Measurements from ENCODE around the gene NAT8L. TPM values are rescaled to one million over a fixed set of nuclear protein-coding genes. Genes with fewer than 3 reads are reported as not detected.

NAT8L gene
- total RNA-seq, 2 donors from 2014 or later, result not detected

GRCh38 chr4:2105559-2105958 is 46.4 kb downstream of the NAT8L start:
- DNase-seq, result no peak
- no peaks in the 10 kb centered on the region for H3K9me3 ChIP-seq (ENCODE audit: control insufficient read depth, low read length, poor library complexity, severe bottlenecking)
- no peak for ATAC-seq
- peaks cover 8% of the 10 kb centered on the region for H3K27me3 Mint-ChIP-seq
- no peak overlapping the region for H3K4me3 Mint-ChIP-seq
- no peaks in the 10 kb centered on the region for H3K4me1 Mint-ChIP-seq
- H3K36me3 Mint-ChIP-seq (ENCODE audit: low read depth), result no peaks in the 10 kb centered on the region
- H3K27ac Mint-ChIP-seq, result no peak overlapping the region

- Mint-ChIP-seq H3K36me3 (ENCODE audit: low read depth) (peaks cover 2% of the 10 kb centered on the region), H3K4me3 (no peak overlapping the region), H3K4me1 (peaks cover 2% of the 10 kb centered on the region), H3K27me3 (peaks cover 4% of the 10 kb centered on the region), H3K27ac (no peak overlapping the region)
- ATAC-seq (no peak), DNase-seq (no peak)
- H3K9me3 ChIP-seq (ENCODE audit: control insufficient read depth, low read length, poor library complexity, severe bottlenecking), result no peaks in the 10 kb centered on the region
Observed at GRCh38 chr4:2116687-2117400, 57.7 kb downstream of the NAT8L start.

Other genes with a start within 250 kb of the NAT8L start
- gene LETM1, start 203.2 kb upstream of the NAT8L start, total RNA-seq, result 10 to 100 TPM; 34.4 to 41.4 TPM
- gene NSD2, start 187.9 kb upstream of the NAT8L start, total RNA-seq, result 10 to 100 TPM; 55.0 to 62.2 TPM
- 10 to 100 TPM; 40.7 to 47.2 TPM for gene NELFA, start 50.4 kb upstream of the NAT8L start, total RNA-seq
- gene HAUS3, start 182.8 kb downstream of the NAT8L start, total RNA-seq, result 10 to 100 TPM; 78.5 to 94.5 TPM
- 1 to 10 TPM; 2.8 to 3.9 TPM for gene POLN, start 182.8 kb downstream of the NAT8L start, total RNA-seq
- 100 to 1,000 TPM in 1 of 2 donors, 10 to 100 TPM in 1; 81.4 to 100 TPM for gene MXD4, start 202.8 kb downstream of the NAT8L start, total RNA-seq

All from T-helper 17 cell (primary cell).